OCI-LY3 (cell line): ENCODE data around the gene ALKBH5.

Source experiments
- H2AFZ ChIP-seq: fragments of 200-600, 300-600 bp; shearing (Covaris generic); 2 replicates; pipeline ENCODE4 v1.6.0; 2014; ENCODE audit warnings: antibody characterized with exemption, low read depth, low read length
- H3K27ac ChIP-seq: fragments of 200-600, 300-600 bp; sonication (generic); 2 replicates; pipeline ENCODE4 v1.5.1; 2014; ENCODE audit warnings: mild to moderate bottlenecking, low read length, moderate library complexity, mixed read lengths
- H3K27me3 ChIP-seq: fragments of 200-600, 300-600 bp; sonication (generic); 2 replicates; pipeline ENCODE4 v1.6.1; 2014; ENCODE audit warnings: low read depth, low read length, mixed read lengths
- H3K36me3 ChIP-seq: fragments of 200-600, 300-600 bp; sonication (generic); replicated peaks from 2 replicates; pipeline ENCODE3; 2014; ENCODE audit warnings: low read depth, low read length, mixed read lengths
- H3K4me1 ChIP-seq: fragments of 300-600, 200-600 bp; sonication (generic); 2 replicates; pipeline ENCODE4 v1.6.1; 2014; ENCODE audit warnings: low read length, mixed read lengths
- H3K4me2 ChIP-seq: fragments of 200-600, 300-600 bp; sonication (generic); 2 replicates; pipeline ENCODE4 v1.6.1; 2014; ENCODE audit warnings: low read length, mixed read lengths
- H3K4me3 ChIP-seq: fragments of 300-600, 200-600 bp; sonication (generic); 2 replicates; pipeline ENCODE4 v1.5.1; 2014; ENCODE audit warnings: antibody characterized with exemption, mild to moderate bottlenecking, low read length, moderate library complexity
- H3K79me2 ChIP-seq: fragments of 300-600, 200-600 bp; shearing (Covaris generic); 2 replicates; pipeline ENCODE4 v1.6.1; 2014; ENCODE audit warnings: mild to moderate bottlenecking, low read length, mixed read lengths
- H3K9ac ChIP-seq: fragments of 300-600, 200-600 bp; shearing (Covaris generic); 2 replicates; pipeline ENCODE4 v1.6.0; 2014; ENCODE audit warnings: mild to moderate bottlenecking, low read length, moderate library complexity
- H3K9me3 ChIP-seq: fragments of 200-600, 300-600 bp; shearing (Covaris generic); 2 replicates; pipeline ENCODE4 v1.6.1; 2014; ENCODE audit warnings: low read length, mixed read lengths; ENCODE audit not compliant: insufficient read depth
- H4K20me1 ChIP-seq: fragments of 200-600, 300-600 bp; sonication (generic); 2 replicates; pipeline ENCODE4 v1.6.1; 2016; ENCODE audit warnings: low read length, mixed read lengths; ENCODE audit not compliant: insufficient read depth
- EZH2phosphoT487 ChIP-seq: fragments of 200-600 bp; shearing (Covaris generic); IDR thresholded peaks from 2 replicates; pipeline ENCODE4 v1.6.1; 2018; ENCODE audit warnings: antibody characterized with exemption, mixed run types, low read depth
- TF ChIP-seq, protein P1 (sequence below): fragments of 200-600, 300-600 bp; sonication (generic); IDR thresholded peaks from 2 replicates; pipeline ENCODE4 v1.5.1; 2014; ENCODE audit warnings: antibody characterized with exemption, low read length, low read depth

The ALKBH5 gene

GRCh38 chr17:18151290-18151689 is 32.3 kb upstream of the ALKBH5 start:
- H3K4me3 ChIP-seq, result no peak overlapping the region
- no peaks in the 10 kb centered on the region for H4K20me1 ChIP-seq
- H3K9ac ChIP-seq, result no peak overlapping the region
- no peaks in the 10 kb centered on the region for H3K36me3 ChIP-seq
- no peaks in the 10 kb centered on the region for H3K4me1 ChIP-seq
- H3K9me3 ChIP-seq, result no peaks in the 10 kb centered on the region
- H3K27me3 ChIP-seq, result no peaks in the 10 kb centered on the region
- H2AFZ ChIP-seq, result no peak overlapping the region
- no peak overlapping the region for H3K4me2 ChIP-seq
- no peaks in the 10 kb centered on the region for H3K79me2 ChIP-seq
- TF ChIP-seq, protein P1, sequence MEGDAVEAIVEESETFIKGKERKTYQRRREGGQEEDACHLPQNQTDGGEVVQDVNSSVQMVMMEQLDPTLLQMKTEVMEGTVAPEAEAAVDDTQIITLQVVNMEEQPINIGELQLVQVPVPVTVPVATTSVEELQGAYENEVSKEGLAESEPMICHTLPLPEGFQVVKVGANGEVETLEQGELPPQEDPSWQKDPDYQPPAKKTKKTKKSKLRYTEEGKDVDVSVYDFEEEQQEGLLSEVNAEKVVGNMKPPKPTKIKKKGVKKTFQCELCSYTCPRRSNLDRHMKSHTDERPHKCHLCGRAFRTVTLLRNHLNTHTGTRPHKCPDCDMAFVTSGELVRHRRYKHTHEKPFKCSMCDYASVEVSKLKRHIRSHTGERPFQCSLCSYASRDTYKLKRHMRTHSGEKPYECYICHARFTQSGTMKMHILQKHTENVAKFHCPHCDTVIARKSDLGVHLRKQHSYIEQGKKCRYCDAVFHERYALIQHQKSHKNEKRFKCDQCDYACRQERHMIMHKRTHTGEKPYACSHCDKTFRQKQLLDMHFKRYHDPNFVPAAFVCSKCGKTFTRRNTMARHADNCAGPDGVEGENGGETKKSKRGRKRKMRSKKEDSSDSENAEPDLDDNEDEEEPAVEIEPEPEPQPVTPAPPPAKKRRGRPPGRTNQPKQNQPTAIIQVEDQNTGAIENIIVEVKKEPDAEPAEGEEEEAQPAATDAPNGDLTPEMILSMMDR, result no peak
- no peak for TF ChIP-seq EZH2phosphoT487
- no peak overlapping the region for H3K27ac ChIP-seq

- Histone ChIP-seq H3K9ac (no peak overlapping the region), H3K4me1 (peaks cover 6% of the 10 kb centered on the region), H3K27ac (no peak overlapping the region), H4K20me1 (no peaks in the 10 kb centered on the region), H3K4me3 (no peak overlapping the region), H3K36me3 (no peaks in the 10 kb centered on the region), H3K79me2 (no peaks in the 10 kb centered on the region), H2AFZ (no peak overlapping the region), H3K9me3 (no peaks in the 10 kb centered on the region), H3K4me2 (no peak overlapping the region), H3K27me3 (no peaks in the 10 kb centered on the region)
- no peak for TF ChIP-seq EZH2phosphoT487
- TF ChIP-seq, protein P1, result no peak
These were observed 28.4 kb upstream of the ALKBH5 start for GRCh38 chr17:18155179-18155578.

DNA sequence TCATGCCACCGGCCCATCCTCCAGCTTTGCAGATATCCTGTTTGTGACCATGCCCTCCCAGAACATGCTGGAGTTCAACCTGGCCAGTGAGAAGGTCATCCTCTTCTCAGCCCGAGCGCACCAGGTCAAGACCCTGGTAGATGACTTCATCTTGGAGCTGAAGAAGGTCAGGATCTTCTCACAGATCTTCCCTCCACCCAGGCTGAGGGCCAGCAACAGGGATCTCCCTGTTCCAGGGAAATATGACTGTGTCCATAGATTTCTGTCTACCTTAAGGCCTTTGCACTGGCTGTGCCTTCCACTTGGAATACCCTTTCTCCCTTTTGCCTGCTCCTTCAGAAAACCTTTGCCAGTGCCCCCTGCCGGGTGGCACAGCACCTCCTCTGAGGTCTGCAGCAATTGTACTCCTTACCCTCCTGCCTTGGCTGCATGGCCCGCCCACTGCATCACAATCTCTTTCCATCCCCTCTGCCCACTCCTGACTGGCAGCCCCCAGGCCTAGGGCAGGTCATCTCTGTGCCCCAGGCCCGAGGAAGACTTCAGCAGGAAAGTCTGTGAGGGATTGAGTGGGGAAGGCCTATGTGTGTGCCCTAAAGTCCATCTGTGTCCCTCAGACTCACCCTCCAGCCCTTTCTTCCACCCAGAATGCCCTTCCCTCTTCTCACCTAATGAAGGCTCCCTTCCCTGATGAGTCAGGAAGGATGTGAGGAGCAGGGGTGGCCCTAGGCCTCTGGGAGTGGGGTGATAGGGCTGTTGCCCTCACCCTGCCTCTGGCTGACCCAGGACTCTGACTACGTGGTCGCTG is 27.3 kb upstream of the ALKBH5 start:
- H3K4me1 ChIP-seq, result peaks cover 6% of the 10 kb centered on the region
- TF ChIP-seq EZH2phosphoT487, result no peak
- TF ChIP-seq, protein P1, result 0 out of 2 replicates have a peak, but pooled peaks have one; percentile 12
- no peak overlapping the region for H3K4me2 ChIP-seq
- no peaks in the 10 kb centered on the region for H3K9me3 ChIP-seq
- no peaks in the 10 kb centered on the region for H3K79me2 ChIP-seq
- H3K4me3 ChIP-seq, result no peak overlapping the region
- no peaks in the 10 kb centered on the region for H3K27me3 ChIP-seq
- no peak overlapping the region for H3K9ac ChIP-seq
- H2AFZ ChIP-seq, result no peak overlapping the region
- no peak overlapping the region for H3K27ac ChIP-seq
- no peaks in the 10 kb centered on the region for H3K36me3 ChIP-seq
- no peaks in the 10 kb centered on the region for H4K20me1 ChIP-seq

DNA sequence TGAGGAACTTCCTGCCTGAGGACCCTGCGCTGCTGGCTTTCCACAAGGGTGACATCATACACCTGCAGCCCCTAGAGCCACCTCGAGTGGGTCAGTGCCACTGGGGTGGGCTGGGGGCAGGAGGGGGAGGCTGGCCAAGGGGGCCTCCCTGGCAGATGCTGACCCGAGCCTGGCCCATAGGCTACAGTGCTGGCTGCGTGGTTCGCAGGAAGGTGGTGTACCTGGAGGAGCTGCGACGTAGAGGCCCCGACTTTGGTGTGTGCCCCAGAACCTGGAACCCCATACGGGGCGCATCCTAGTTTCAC is 26.7 kb upstream of the ALKBH5 start:
- H3K4me2 ChIP-seq, result no peak overlapping the region

More for the DNA sequence above, 26.7 kb upstream of the ALKBH5 start:
- no peaks in the 10 kb centered on the region for H3K36me3 ChIP-seq
- H3K9me3 ChIP-seq, result no peaks in the 10 kb centered on the region
- H4K20me1 ChIP-seq, result no peaks in the 10 kb centered on the region
- no peak overlapping the region for H2AFZ ChIP-seq
- H3K4me1 ChIP-seq, result peaks cover 6% of the 10 kb centered on the region
- no peak overlapping the region for H3K4me3 ChIP-seq
- no peak overlapping the region for H3K27ac ChIP-seq
- TF ChIP-seq EZH2phosphoT487, result no peak
- TF ChIP-seq, protein P1, result no peak
- H3K79me2 ChIP-seq, result no peaks in the 10 kb centered on the region
- no peaks in the 10 kb centered on the region for H3K27me3 ChIP-seq
- no peak overlapping the region for H3K9ac ChIP-seq
